Ascending aorta (tissue), 2 donors: ENCODE results near the gene GPHN. TPM values are rescaled to one million over a fixed set of nuclear protein-coding genes. Genes with fewer than 3 reads are reported as not detected.

Experiments used
- DNase-seq, 2 donors: peaks; one replicate each; pipeline ENCODE4 v3.0.0-alpha.2; 2019; ENCODE audit warnings: low spot score in 2 of 2
- H3K27ac ChIP-seq, 2 donors: fragments of 200-600 bp; sonication (generic); one replicate each; pipeline ENCODE4 v1.5.1; 2016 to 2017; ENCODE audit warnings: mild to moderate bottlenecking in 1 of 2
- H3K27me3 ChIP-seq: fragments of 200-600 bp; sonication (generic); one replicate; pipeline ENCODE4 v1.5.1; 2017
- H3K36me3 ChIP-seq, 2 donors: fragments of 200-600 bp; sonication (generic); one replicate each; pipeline ENCODE4 v1.5.1; 2016
- H3K4me1 ChIP-seq, 2 donors: fragments of 200-600 bp; sonication (generic); one replicate each; pipeline ENCODE4 v1.5.1; 2016 to 2017; ENCODE audit warnings: mild to moderate bottlenecking in 1 of 2
- H3K4me3 ChIP-seq, 2 donors: fragments of 200-600 bp; sonication (generic); one replicate each; pipeline ENCODE4 v1.5.1; 2016 to 2017; ENCODE audit warnings: mild to moderate bottlenecking in 1 of 2
- H3K9me3 ChIP-seq, 2 donors: fragments of 200-600 bp; sonication (generic); one replicate each; pipeline ENCODE4 v1.5.1; 2016
- CTCF ChIP-seq, 3 experiments: fragments of 200-600 bp in 2 of 3; fragments of 450-650 bp in 1 of 3; sonication (generic) in 2 of 3; IDR thresholded peaks; one replicate each; pipeline ENCODE4 v1.5.1; 2016 to 2019; ENCODE audit warnings: antibody characterized with exemption in 3 of 3, mild to moderate bottlenecking in 1 of 3, moderate library complexity in 1 of 3
- intact Hi-C: fragments of 100-400 bp; cut with DNase I; formaldehyde crosslinking; loops from one replicate; pipeline ENCODE4 v1.15.1; 2023
- total RNA-seq: library from RNA; depleted of rRNA; stranded (reverse); fragments of >200 nt; gene quantifications from one replicate; pipeline ENCODE4 v1.1.0, GENCODE V29; 2016

GPHN gene
- total RNA-seq, 1 donor from 2014 or later: 3.3 TPM

GRCh38 chr14:66624336-66624937, 116.5 kb downstream of the GPHN start:
- no peak for DNase-seq
- H3K27me3 ChIP-seq: no peaks in the 10 kb centered on the region

DNA sequence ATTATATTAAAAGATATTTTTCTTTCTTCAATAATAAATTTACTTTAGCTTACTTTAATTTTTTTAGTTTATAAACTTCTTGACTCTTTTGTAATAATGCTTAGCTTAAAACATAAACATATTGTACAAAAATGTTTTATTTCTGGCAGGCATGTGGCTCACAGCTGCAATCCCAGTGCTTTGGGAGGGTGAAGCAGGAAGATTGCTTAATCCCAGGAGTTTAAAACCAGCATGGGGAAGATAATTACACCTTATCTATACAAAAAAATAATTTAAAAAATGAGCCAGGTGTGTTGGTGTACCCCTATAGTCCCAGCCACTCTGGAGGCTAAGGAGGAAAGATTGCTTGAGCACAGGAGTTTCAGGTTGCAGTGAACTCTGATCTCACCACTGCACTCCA, 120.7 kb downstream of the GPHN start:
- peaks cover 0 to 2% of the 10 kb centered on the region in 2 donors for H3K9me3 ChIP-seq
- no peaks in the 10 kb centered on the region for H3K4me1 ChIP-seq
- no peak for DNase-seq
- intact Hi-C loops: no loop called here
- H3K4me3 ChIP-seq: no peak overlapping the region
- no peaks in the 10 kb centered on the region for H3K27me3 ChIP-seq
- no peak overlapping the region for H3K27ac ChIP-seq
- no peaks in the 10 kb centered on the region for H3K36me3 ChIP-seq
- TF ChIP-seq CTCF (IDR thresholded peaks at IDR 0.05): no peak

More at GRCh38 chr14:66624336-66624937, 116.5 kb downstream of the GPHN start:
- intact Hi-C loops: no loop called here
- Histone ChIP-seq H3K4me3 (no peak overlapping the region), H3K4me1 (no peaks in the 10 kb centered on the region), H3K9me3 (no peaks in the 10 kb centered on the region), H3K27ac (no peak overlapping the region), H3K36me3 (no peaks in the 10 kb centered on the region)
- TF ChIP-seq CTCF (IDR thresholded peaks at IDR 0.05): peak; percentile 17 to 57 (median 25)

DNA sequence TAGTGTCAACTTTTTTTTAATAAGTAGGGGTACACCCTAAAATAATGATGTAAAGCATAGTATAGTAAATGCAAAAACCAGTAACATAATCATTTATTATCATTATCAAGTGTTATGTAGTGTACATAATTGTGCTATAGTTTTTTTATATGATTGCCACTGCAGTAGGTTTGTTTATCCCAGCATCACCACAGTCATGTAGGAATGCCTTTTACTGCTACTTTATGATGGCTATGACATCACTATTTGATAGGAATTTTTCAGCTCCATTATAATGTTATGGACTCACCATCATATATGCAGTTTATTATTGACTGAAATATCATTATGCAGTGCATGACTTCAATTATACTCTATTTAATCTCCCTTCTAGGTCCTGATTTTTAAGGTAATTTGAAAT, 121.6 kb downstream of the GPHN start:
- intact Hi-C loops: no loop called here
- H3K27me3 ChIP-seq: no peaks in the 10 kb centered on the region
- peaks cover 0 to 9% of the 10 kb centered on the region in 2 donors for H3K9me3 ChIP-seq

DNA sequence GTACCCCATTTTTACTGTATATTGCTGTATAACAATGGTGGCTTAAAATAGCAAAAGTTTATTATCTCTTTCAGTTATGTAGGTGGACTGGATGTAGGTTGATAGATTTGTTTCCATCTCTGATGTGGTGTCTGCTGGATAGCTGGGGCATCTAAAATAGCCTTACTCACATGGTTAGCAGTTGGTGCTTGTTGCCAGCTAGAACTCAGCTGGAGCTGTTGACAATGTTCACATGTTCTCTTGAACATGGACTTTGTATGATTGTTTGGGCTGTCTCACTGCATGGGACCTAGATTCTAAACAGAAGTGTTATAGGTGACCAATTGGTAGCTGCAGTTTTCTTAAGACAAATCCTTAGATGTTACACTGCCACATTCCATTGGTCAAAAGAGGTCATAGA, 126.9 kb downstream of the GPHN start:
- Histone ChIP-seq H3K36me3 (no peaks in the 10 kb centered on the region), H3K4me1 (no peaks in the 10 kb centered on the region), H3K27ac (no peak overlapping the region), H3K4me3 (no peak overlapping the region), H3K27me3 (no peaks in the 10 kb centered on the region), H3K9me3 (peaks cover 0 to 9% of the 10 kb centered on the region in 2 donors)
- TF ChIP-seq CTCF (IDR thresholded peaks at IDR 0.05): no peak
- no peak for DNase-seq
- intact Hi-C loops: no loop called here

More for the DNA sequence above, 121.6 kb downstream of the GPHN start:
- Histone ChIP-seq H3K36me3 (no peaks in the 10 kb centered on the region), H3K4me1 (no peaks in the 10 kb centered on the region), H3K27ac (no peak overlapping the region), H3K4me3 (no peak overlapping the region)
- no peak for TF ChIP-seq CTCF (IDR thresholded peaks at IDR 0.05)
- no peak for DNase-seq

- peaks cover 0 to 9% of the 10 kb centered on the region in 2 donors for H3K9me3 ChIP-seq
- no peaks in the 10 kb centered on the region for H3K27me3 ChIP-seq
- no peaks in the 10 kb centered on the region for H3K36me3 ChIP-seq
- H3K27ac ChIP-seq: no peak overlapping the region
- no peaks in the 10 kb centered on the region for H3K4me1 ChIP-seq
- TF ChIP-seq CTCF (IDR thresholded peaks at IDR 0.05): no peak
- no peak for DNase-seq
- intact Hi-C loops: no loop called here
- H3K4me3 ChIP-seq: no peak overlapping the region
These were observed 127.5 kb downstream of the GPHN start for GRCh38 chr14:66635435-66635834.

GRCh38 chr14:66636240-66636639, 128.3 kb downstream of the GPHN start:
- TF ChIP-seq CTCF (IDR thresholded peaks at IDR 0.05): no peak
- no peak overlapping the region for H3K4me3 ChIP-seq
- no peaks in the 10 kb centered on the region for H3K36me3 ChIP-seq
- intact Hi-C loops: no loop called here
- H3K9me3 ChIP-seq: peaks cover 0 to 9% of the 10 kb centered on the region in 2 donors
- DNase-seq: no peak
- no peaks in the 10 kb centered on the region for H3K4me1 ChIP-seq
- H3K27ac ChIP-seq: no peak overlapping the region
- H3K27me3 ChIP-seq: no peaks in the 10 kb centered on the region
